HG02588 (cell line): Measurements from ENCODE around the gene ARHGAP15.

Experiments used
- ATAC-seq: cut with Tn5 transposase; IDR thresholded peaks from one replicate; pipeline ENCODE4 v1.9.1; 2021; ENCODE audit warnings: mild to moderate bottlenecking, moderate library complexity; ENCODE audit not compliant: unreplicated experiment

The ARHGAP15 gene

GRCh38 chr2:143334837-143335236 is 205.6 kb downstream of the ARHGAP15 start:
- no peak for ATAC-seq

- no peak for ATAC-seq
Observed at GRCh38 chr2:143336719-143337210, 207.5 kb downstream of the ARHGAP15 start.

- ATAC-seq, result no peak
Observed at GRCh38 chr2:143341478-143341877, 212.3 kb downstream of the ARHGAP15 start.

- ATAC-seq, result no peak
Observed at GRCh38 chr2:143344780-143345179, 215.6 kb downstream of the ARHGAP15 start.

- ATAC-seq, result no peak
Observed at GRCh38 chr2:143345887-143346787, 216.9 kb downstream of the ARHGAP15 start.

GRCh38 chr2:143347271-143347695 is 218.1 kb downstream of the ARHGAP15 start:
- ATAC-seq, result no peak

- no peak for ATAC-seq
Observed at GRCh38 chr2:143347901-143348414, 218.7 kb downstream of the ARHGAP15 start.

- ATAC-seq, result no peak
Observed at GRCh38 chr2:143354050-143354750, 225.0 kb downstream of the ARHGAP15 start.

- no peak for ATAC-seq
Observed at GRCh38 chr2:143355870-143356269, 226.7 kb downstream of the ARHGAP15 start.

GRCh38 chr2:143356336-143356735 is 227.1 kb downstream of the ARHGAP15 start:
- ATAC-seq, result no peak

GRCh38 chr2:143356736-143357446 is 227.7 kb downstream of the ARHGAP15 start:
- no peak for ATAC-seq

- no peak for ATAC-seq
Observed at GRCh38 chr2:143357966-143358365, 228.7 kb downstream of the ARHGAP15 start.

- no peak for ATAC-seq
Observed at GRCh38 chr2:143361346-143361745, 232.1 kb downstream of the ARHGAP15 start.

- no peak for ATAC-seq
Observed at GRCh38 chr2:143371616-143372015, 242.4 kb downstream of the ARHGAP15 start.

GRCh38 chr2:143375384-143375880 is 246.2 kb downstream of the ARHGAP15 start:
- no peak for ATAC-seq

- ATAC-seq, result no peak
Observed at GRCh38 chr2:143378996-143379395, 249.8 kb downstream of the ARHGAP15 start.

GRCh38 chr2:143379955-143380354 is 250.7 kb downstream of the ARHGAP15 start:
- no peak for ATAC-seq

- no peak for ATAC-seq
Observed at GRCh38 chr2:143382573-143382972, 253.4 kb downstream of the ARHGAP15 start.

GRCh38 chr2:143383016-143383415 is 253.8 kb downstream of the ARHGAP15 start:
- no peak for ATAC-seq

GRCh38 chr2:143384111-143384510 is 254.9 kb downstream of the ARHGAP15 start:
- no peak for ATAC-seq

- no peak for ATAC-seq
Observed at GRCh38 chr2:143390171-143390570, 261.0 kb downstream of the ARHGAP15 start.
